WTC11 (cell line): ENCODE measurements around the gene RBM8A.

Source experiments
- JUN ChIP-seq: sonication (generic); formaldehyde crosslinking; IDR thresholded peaks from 2 replicates; pipeline ENCODE4 v1.8.0; 2023; ENCODE audit warnings: mild to moderate bottlenecking, missing genetic modification reagents
- PRRX2 ChIP-seq: fragments of 250-450 bp; sonication (Bioruptor Pico); IDR thresholded peaks from 2 replicates; pipeline ENCODE4 v1.8.0; 2021; ENCODE audit warnings: mild to moderate bottlenecking
- TF ChIP-seq, protein P1 (sequence below): sonication (generic); formaldehyde crosslinking; IDR thresholded peaks from 2 replicates; pipeline ENCODE4 v1.8.1; 2023; ENCODE audit warnings: mild to moderate bottlenecking, missing genetic modification reagents, moderate library complexity
- TF ChIP-seq, protein P2 (sequence below): fragments of 200-600 bp; IDR thresholded peaks from 2 replicates; pipeline ENCODE4 v1.8.0; 2022; ENCODE audit warnings: antibody characterized with exemption

DNA sequence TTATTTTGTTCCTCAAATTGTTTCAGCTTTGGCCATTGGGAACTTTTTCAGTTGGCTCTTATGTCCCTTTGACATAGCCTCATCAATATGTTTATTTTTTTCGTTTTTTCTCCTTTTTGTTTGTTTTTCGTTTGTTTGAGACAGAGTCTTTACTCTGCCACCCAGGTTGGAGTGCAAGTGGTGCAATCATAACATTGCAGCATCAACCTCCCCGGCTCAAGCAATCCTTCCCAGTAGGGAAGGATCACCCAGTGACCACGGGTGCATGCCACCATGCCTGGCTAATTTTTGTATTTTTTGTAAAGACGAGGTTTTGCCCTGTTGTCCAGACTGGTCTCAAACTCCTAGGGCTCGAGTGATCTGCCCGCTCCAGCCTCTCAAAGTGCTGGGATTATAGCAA, 45.3 kb upstream of the RBM8A start:
- TF ChIP-seq, protein P1, sequence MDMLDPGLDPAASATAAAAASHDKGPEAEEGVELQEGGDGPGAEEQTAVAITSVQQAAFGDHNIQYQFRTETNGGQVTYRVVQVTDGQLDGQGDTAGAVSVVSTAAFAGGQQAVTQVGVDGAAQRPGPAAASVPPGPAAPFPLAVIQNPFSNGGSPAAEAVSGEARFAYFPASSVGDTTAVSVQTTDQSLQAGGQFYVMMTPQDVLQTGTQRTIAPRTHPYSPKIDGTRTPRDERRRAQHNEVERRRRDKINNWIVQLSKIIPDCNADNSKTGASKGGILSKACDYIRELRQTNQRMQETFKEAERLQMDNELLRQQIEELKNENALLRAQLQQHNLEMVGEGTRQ (CRISPR knock-in tag): no peak
- TF ChIP-seq JUN: no peak
- TF ChIP-seq, protein P2, sequence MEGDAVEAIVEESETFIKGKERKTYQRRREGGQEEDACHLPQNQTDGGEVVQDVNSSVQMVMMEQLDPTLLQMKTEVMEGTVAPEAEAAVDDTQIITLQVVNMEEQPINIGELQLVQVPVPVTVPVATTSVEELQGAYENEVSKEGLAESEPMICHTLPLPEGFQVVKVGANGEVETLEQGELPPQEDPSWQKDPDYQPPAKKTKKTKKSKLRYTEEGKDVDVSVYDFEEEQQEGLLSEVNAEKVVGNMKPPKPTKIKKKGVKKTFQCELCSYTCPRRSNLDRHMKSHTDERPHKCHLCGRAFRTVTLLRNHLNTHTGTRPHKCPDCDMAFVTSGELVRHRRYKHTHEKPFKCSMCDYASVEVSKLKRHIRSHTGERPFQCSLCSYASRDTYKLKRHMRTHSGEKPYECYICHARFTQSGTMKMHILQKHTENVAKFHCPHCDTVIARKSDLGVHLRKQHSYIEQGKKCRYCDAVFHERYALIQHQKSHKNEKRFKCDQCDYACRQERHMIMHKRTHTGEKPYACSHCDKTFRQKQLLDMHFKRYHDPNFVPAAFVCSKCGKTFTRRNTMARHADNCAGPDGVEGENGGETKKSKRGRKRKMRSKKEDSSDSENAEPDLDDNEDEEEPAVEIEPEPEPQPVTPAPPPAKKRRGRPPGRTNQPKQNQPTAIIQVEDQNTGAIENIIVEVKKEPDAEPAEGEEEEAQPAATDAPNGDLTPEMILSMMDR: no peak
- TF ChIP-seq PRRX2 (CRISPR knock-in tag): no peak
